DMS114 treated with DMSO at 0.1 percent for 48 hours (cell line): ENCODE results near the gene STAT6.
"Not testable (repeated sequence)": the region's sequence is repeated elsewhere in the genome, so short reads cannot be mapped to it uniquely, and the experiment has no call there.

Experiments
- DNase-seq: peaks from one replicate; lab custom pipeline; 2025; ENCODE audit not compliant: unreplicated experiment; lab: John Stamatoyannopoulos, UW

Gene STAT6

DNA sequence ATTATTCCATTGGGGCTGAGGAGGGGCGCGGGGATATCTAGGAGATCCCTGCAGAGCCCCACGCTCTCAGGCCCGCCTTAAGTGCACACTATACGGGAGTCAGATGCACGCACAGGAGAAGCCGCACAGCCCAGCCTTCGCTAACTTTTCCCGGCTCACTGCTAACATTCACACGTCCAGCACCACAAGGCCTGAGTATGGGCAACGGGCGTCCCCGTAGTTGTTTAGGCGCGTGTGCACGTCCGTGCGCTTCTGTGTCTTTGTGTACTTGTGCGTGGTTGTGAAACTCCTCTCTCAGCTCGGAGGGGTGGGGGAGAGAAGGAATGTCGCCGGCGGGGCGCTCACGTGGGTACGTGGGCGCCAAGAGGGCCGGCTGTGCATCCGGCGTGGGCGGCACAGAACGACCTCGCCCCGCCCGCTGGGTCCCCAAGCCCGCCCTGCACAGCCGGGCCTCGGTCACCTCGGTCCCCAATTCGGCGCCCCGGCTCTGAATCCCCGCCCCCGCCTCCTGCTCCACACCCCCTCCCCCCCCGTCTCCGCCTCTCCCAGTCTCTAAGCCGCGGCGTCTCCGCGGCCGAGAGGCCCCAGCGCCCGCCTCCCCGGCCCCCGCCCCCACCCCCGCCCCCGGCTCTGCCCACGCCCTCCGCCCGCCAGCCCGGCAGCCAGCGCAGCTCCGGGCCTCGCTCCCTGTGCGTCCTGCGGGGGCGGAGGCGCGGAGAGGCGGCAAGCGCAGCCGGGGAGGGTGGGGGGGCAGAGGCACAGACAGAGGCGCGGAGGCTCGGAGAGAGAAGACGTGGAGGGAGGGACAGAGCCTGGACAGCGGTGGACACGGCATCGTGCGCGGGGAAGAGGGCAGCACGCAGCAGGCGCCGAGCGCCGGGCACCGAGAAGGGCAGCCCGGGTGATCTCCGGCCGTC, 22.6 kb downstream of the STAT6 start, which contains the start of gene NAB2:
TSS of gene NAB2 (plus strand) at position 761 of the 917 bp plus-strand sequence. CDS start 158 bp downstream, outside the sequence.
- peak; percentile 83 for DNase-seq

GRCh38 chr12:57087691-57088353, 23.3 kb downstream of the STAT6 start:
- DNase-seq = peak; percentile 79

DNA sequence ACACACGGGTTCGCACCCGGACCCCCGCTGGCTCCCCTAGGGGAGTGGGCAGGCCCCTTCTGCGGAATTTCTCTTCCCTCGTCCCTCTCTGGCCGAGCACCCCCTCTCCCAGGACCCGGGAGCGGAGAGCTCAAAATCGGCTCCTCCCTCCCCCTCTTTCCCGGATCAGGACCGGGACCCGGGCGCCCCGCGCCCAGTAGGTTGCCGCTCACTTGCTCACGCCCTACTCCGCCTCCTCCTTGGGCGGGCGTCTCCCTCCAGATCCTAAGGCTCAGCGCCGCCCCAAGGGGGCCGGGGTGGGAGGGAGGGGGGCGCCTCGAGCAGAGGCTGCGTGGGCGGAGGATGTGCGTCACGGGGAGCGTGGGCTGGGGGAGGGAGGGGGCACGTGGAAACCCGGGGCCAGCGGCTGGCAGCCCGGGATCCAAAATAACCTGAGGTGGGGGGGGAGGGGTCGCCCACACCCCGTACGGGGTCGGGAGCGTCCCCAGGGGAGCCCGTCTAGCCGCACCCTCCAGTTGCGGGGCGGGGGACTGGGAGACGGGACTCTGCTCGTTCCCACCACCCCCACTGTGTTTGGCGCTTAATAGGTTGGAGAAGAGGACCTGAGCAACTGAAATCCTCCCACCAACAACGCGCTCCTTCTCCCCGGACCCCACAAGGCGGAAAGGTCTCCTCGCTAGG, 24.0 kb downstream of the STAT6 start:
- DNase-seq = peak; percentile 76

GRCh38 chr12:57086493-57087009, 24.6 kb downstream of the STAT6 start:
- peak; percentile 62 for DNase-seq

DNA sequence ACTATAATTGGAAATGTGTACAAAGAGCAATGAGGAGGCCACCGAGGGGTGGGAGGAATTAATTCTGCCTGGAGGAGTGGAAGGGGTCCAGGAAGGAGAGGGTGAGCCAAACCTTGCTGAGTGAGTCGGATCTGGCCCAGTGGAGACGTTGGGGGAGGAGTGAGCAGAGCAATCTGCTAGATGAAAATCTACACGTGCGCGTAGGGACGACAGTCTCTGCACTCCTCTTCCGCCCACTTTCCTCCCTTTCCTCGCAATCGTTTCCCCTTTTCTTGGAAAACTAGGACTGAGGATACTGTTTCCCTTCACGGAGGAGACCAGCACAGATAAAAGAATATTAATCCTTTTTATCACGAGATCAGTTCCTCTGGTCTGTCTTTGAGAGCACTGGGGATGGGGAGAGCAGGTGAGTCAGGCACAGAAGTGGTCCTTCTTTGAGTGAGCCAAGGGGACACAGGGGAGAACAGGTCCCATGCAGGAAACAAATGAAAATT, 25.1 kb downstream of the STAT6 start:
- DNase-seq = peak; percentile 37

GRCh38 chr12:57080855-57081254, 30.3 kb downstream of the STAT6 start:
- DNase-seq = no peak

DNA sequence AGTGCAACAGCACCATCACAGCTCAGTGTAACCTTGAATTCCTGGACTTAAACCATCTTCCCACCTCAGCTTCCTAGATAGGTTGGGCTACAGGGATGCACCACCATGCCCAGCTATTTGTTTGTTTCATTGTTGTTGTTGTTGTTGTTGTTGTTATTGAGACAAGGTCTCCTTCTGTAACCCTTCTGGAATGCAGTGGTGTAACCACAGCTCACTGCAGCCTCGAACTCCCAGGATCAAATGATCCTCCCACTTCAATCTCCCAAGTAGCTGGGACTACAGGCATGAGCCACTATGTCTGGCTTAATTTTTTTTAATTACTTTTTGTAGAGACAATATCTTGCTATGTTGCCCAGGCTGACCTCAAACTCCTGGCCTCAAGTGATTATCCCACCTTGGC, 31.3 kb downstream of the STAT6 start:
- no peak for DNase-seq

DNA sequence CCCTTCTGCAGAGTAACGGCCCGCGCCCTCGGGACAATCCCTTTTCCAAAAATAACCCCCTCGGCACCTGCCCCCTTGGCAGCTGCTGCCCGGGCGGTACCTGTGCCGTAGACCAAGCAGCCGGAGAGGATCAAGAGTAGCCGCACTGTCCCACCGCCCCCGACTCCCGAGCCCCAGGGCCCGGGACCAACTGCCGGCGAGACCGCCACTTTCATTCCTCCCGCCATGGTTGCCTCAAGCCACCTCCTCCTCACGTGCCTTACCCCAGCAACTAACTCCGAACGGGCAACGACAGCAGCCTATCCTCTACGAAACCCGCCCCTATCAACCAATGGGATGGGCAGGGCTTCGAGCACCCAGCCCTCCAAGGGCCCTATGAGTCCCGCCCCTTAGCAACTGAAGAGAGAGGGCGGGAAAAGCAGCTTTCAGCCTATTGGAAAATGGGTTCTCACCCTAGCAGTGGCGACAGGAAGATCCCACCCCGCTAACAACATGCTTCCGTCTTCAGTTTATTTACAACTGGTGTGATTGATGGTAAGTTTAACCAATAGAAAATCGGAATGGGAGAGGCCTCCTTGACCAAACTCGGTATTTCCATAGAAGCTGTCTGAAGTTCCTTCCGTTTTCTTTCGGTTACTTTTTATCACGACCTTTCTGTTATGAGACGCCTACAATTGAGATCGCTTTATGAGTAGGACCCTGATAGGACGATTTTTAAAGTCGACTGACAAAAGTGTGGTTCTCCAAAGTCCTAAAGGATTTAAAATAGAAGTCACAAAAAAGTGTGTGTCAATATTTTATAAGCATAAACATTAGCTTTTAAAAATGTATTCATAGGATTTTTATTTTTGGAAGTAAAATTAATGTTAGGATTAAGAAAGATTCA, 32.4 kb downstream of the STAT6 start, which contains the start of gene NEMP1:
TSS of gene NEMP1 (minus strand) at position 273 of the 886 bp plus-strand sequence. CDS start at position 227, 46 bp downstream.
- DNase-seq = peak; percentile 100

DNA sequence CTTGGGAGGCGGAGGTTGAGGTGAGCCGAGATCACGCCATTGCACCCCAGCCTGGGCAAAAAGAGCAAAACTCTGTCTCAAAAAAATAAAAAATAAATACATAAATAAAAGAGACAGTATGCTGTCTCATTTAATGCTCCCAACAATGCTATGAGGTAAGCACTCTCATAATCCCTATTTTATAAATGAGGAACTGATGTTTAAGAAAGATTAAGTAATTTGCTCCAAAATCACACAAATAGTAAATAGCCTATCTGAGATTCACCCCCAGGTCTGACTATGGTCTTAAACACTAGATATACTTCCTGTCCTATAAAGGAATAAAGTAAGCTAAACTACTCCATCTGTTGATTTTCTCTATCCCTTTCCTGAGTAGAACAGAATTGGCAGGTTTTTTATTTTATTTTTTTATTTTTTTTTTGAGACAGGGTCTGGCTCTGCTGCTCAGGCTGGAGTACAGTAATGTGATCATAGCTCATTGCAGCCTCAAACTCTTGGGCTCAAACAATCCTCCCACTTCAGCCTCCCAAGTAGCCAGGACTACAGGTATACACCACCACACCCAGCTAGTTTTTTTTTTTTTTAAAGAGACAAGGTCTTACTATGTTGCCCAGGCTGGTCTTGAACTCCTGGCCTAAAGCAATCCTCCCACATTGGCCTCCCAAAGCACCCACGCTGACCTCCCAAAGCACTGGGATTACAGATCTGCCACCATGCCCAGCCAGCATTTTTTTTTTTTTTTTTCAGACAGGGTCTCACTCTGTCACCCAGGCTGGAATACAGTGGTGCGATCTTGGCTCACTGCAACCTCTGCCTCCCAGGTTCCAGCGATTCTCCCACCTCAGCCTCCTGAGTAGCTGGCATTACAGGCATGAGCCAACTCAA, 37.4 kb downstream of the STAT6 start:
- DNase-seq = not testable (repeated sequence)

GRCh38 chr12:57072661-57073060, 38.5 kb downstream of the STAT6 start:
- DNase-seq = no peak

GRCh38 chr12:57069523-57069922, 41.6 kb downstream of the STAT6 start:
- DNase-seq = peak; percentile 85

DNA sequence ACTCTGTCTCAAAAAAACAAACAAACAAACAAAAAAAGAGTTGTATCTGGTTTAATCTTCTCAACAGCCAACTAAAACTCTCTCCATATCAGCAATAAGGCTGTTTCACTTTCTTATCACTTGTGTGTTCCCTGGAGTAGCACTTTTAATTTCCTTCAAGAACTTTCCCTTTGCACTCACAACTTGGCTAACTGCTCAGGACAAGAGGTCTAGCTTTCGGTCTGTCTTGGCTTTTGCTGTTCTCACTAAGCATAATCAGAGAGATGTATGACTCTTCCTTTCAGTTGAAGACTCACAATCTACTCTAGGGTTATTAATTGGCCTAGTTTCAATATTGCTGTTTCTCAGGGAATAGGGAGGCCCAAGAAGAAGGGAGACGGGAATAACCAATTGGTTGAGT, 44.9 kb downstream of the STAT6 start:
- DNase-seq = no peak

GRCh38 chr12:57063991-57064685, 47.0 kb downstream of the STAT6 start:
- no peak for DNase-seq

DNA sequence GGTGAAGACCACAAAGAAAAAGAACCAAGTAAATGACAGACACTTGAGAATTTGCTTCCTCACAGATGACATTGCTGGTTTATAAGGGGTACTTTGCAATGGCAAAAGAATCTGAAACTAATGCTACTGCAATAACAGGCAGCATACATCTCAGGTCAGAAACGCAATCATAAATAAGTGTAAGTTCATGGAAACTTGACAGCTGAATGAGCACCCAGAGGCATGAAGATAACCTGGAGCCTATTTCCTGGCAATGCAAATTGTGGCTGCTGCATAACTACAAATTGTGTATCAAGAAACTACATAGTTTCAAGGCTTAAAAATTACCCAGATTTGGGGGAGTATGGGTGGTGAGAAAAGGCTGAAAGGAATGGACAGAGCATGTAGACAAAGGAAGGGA, 52.7 kb downstream of the STAT6 start:
- no peak for DNase-seq

DNA sequence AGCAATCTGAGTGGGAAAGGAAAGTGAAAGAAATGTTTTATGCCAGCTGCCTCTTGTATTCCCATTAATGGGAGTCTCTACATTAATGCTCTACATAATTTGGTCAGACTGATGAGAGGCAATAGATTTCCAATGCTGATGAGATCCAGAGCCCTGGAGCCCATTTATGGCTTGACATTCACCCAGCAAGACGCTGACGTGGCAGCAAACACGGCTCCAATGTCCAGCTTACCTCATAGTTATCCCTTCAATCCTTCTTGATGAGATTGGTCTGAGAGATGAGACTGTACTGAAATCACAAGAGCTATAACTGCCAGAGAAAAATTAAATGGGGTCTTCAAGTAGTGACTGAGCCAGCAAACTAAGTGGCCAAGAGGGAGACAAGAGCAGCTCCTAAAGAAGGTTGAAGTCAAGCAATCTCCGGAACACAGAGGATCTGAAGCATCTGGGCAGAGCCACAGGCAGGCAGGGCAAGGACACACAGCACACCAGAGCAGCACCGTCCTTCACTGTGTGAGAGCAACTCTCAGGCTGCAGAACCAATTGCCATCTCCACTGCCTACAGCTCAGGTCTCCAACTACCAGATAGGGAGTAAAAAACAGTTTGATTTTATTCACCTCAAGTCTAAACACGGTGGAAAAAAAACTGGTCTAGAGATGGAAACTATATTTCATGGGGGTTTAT, 54.0 kb downstream of the STAT6 start:
- no peak for DNase-seq

DNA sequence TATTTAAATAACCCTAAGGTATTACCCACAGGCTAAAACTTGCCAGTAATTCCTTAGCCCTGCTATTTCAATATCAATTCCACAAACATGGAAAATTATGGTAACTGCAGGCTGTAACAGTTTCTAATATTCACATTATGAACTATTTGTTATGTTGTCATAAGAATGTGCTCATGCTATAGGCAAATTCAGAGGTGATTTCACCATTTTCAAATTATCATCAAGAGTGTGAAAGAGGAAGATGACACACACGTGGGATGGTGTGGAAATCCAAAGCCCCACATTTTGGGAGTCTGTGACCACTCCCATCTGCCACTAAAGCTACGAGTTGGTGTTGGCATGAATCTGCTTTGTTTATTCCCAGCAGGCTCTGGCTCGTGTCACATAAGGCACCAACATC, 55.3 kb downstream of the STAT6 start:
- DNase-seq = no peak

DNA sequence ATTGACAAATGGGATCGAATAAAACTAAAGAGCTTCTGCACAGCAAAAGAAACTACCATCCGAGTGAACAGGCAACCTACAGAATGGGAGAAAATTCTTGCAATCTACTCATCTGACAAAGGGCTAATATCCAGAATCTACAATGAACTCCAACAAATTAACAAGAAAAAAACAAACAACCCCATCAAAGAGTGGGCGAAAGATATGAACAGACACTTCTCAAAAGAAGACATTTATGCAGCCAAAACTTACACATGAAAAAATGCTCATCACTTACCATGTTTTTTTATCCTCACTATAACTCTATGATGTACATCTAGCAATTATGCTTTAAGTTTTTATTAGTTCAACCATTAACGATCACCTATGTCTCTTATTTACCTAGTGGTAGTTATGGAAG, 57.3 kb downstream of the STAT6 start:
- not testable (repeated sequence) for DNase-seq

DNA sequence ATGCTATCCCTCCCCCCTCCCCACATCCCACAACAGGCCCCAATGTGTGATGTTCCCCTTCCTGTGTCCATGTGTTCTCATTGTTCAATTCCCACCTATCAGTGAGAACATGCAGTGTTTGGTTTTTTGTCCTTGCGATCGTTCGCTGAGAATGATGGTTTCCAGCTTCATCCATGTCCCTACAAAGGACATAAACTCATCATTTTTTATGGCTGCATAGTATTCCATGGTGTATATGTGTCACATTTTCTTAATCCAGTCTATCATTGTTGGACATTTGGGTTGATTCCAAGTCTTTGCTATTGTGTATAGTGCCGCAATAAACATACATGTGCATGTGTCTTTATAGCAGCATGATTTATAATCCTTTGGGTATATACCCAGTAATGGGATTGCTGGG, 58.0 kb downstream of the STAT6 start:
- not testable (repeated sequence) for DNase-seq
